Measurements from ENCODE around the gene FGF11. TPM values are rescaled to one million over a fixed set of nuclear protein-coding genes. Genes with fewer than 3 reads are reported as not detected.

Gene FGF11
- total and polyA plus RNA-seq, 2 donors (not counting 3 experiments of a cell fraction or from before 2014, with no cell fraction given), result 0.70 TPM; not detected in 1

DNA sequence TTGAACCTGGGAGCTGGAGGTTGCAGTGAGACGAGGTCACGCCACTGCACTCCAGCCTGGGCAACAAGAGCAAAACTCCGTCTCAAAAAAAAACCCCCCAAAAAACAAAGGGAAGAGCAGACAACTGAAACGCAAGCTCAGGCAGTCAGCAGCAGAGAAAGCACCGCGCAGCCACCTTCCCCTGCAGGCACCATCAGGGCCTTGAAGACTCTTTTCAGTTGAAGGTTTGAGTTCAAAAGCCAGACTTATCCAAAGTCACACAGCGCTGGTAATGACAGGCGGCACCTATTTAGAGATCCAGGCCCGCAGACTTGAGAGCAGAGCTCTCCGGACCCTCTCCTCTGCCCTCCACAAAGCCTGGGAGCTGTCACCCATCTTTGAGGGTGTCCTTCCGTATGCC lies 29.0 kb downstream of the FGF11 start:
- TF ChIP-seq JUN (IDR thresholded peaks at IDR 0.05; ENCODE audit: borderline replicate concordance, insufficient read depth, insufficient read length, low read depth) (no peak), GATA2 (IDR thresholded peaks at IDR 0.05; ENCODE audit: insufficient read depth, insufficient read length, low read depth, low read length) (no peak), POLR2A (IDR thresholded peaks at IDR 0.05; ENCODE audit: low read depth, low read length) (no peak), EZH2 (IDR thresholded peaks at IDR 0.05; ENCODE audit: borderline replicate concordance, low read depth, low read length, severe bottlenecking) (no peak), MYC (IDR thresholded peaks at IDR 0.05; ENCODE audit: low read depth, low read length) (no peak), FOS (IDR thresholded peaks at IDR 0.05; ENCODE audit: borderline replicate concordance, insufficient read depth, low read length) (no peak), POLR2AphosphoS5 (IDR thresholded peaks at IDR 0.05; ENCODE audit: insufficient read depth, low read depth, low read length) (no peak)
- TF ChIP-seq, protein P1, sequence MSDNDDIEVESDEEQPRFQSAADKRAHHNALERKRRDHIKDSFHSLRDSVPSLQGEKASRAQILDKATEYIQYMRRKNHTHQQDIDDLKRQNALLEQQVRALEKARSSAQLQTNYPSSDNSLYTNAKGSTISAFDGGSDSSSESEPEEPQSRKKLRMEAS (IDR thresholded peaks at IDR 0.05; ENCODE audit: insufficient read depth, insufficient read length), result no peak
- TF ChIP-seq, protein P2, sequence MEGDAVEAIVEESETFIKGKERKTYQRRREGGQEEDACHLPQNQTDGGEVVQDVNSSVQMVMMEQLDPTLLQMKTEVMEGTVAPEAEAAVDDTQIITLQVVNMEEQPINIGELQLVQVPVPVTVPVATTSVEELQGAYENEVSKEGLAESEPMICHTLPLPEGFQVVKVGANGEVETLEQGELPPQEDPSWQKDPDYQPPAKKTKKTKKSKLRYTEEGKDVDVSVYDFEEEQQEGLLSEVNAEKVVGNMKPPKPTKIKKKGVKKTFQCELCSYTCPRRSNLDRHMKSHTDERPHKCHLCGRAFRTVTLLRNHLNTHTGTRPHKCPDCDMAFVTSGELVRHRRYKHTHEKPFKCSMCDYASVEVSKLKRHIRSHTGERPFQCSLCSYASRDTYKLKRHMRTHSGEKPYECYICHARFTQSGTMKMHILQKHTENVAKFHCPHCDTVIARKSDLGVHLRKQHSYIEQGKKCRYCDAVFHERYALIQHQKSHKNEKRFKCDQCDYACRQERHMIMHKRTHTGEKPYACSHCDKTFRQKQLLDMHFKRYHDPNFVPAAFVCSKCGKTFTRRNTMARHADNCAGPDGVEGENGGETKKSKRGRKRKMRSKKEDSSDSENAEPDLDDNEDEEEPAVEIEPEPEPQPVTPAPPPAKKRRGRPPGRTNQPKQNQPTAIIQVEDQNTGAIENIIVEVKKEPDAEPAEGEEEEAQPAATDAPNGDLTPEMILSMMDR (IDR thresholded peaks at IDR 0.05; ENCODE audit: extremely low read depth in 1 of 2, insufficient read depth in 1 of 2, low read depth in 1 of 2, low read length in 2 of 2), result no peak
- no peak overlapping the region for H3K9ac ChIP-seq (replicated peaks; ENCODE audit: extremely low read depth, insufficient read depth, low read length)
- POLR2A ChIA-PET, result interaction anchor here (1.1 kb wide), 1 partner anchor 16 kb away, joined by 4 read pairs; the partner anchor contains the start of gene POLR2A
- H3K27ac ChIP-seq (ENCODE audit: insufficient read depth, low read depth, low read length), result no peak overlapping the region
- no peaks in the 10 kb centered on the region for H3K4me1 ChIP-seq (ENCODE audit: control insufficient read depth, extremely low read depth, insufficient read depth, low read length)
- CTCF ChIA-PET, result interaction anchor here (1.1 to 1.5 kb wide), 2 partner anchors 10 to 92 kb away, joined by 3 to 4 read pairs; no protein-coding TSS in a partner anchor
- no peak overlapping the region for H3K4me2 ChIP-seq (ENCODE audit: insufficient read depth, low read length)
- intact Hi-C loops (cut with micrococcal nuclease), result no loop called here
- no peaks in the 10 kb centered on the region for H4K20me1 ChIP-seq (replicated peaks; ENCODE audit: control insufficient read depth, extremely low read depth, insufficient read depth, low read length)
- dilution Hi-C loops (cut with MboI; ENCODE audit: extremely low pct_ligation_motif_present, low sequenced_read_pairs), result no loop called here
- H3K9me1 ChIP-seq (replicated peaks; ENCODE audit: control insufficient read depth, extremely low read depth, insufficient read depth, low read length), result no peaks in the 10 kb centered on the region
- BruUV-seq (replicated peaks), result no TSS peak
- DNase-seq (ENCODE audit: low read depth, low spot score), result no peak
- no peak for FAIRE-seq
- no peak overlapping the region for H3K4me3 ChIP-seq (replicated peaks in 1 of 3; ENCODE audit: insufficient read depth in 1 of 3, low read depth in 1 of 3, low read length in 3 of 3)
- peaks cover 21% of the 10 kb centered on the region for H3K79me2 ChIP-seq (ENCODE audit: control insufficient read depth, insufficient read depth, low read length)
- no peaks in the 10 kb centered on the region for H3K9me3 ChIP-seq (replicated peaks; ENCODE audit: control insufficient read depth, insufficient read depth, low read length)
- H2AFZ ChIP-seq (ENCODE audit: low read depth, low read length), result no peak overlapping the region
- H3K36me3 ChIP-seq (ENCODE audit: control insufficient read depth in 2 of 2, extremely low read depth in 1 of 2, insufficient read depth in 2 of 2, low read length in 2 of 2), result peaks cover 0 to 9% of the 10 kb centered on the region in 2 experiments
- H3K27me3 ChIP-seq (ENCODE audit: control insufficient read depth in 2 of 2, insufficient read depth in 2 of 2, low read length in 2 of 2), result no peaks in the 10 kb centered on the region
